Endodermal cell (in vitro differentiated cells): ENCODE results near the gene ADGRB2. TPM values are rescaled to one million over a fixed set of nuclear protein-coding genes. Genes with fewer than 3 reads are reported as not detected.

ENCODE experiments used
- DNase-seq: peaks from one replicate; pipeline ENCODE4 v3.0.0-alpha.2; 2017
- H3K27ac ChIP-seq: 2 replicates; pipeline ENCODE4 v1.5.1; 2013; ENCODE audit warnings: mild to moderate bottlenecking, low read depth, low read length, moderate library complexity
- H3K27me3 ChIP-seq: 2 replicates; pipeline ENCODE4 v1.6.1; 2013; ENCODE audit warnings: mild to moderate bottlenecking, low read length, moderate library complexity; ENCODE audit not compliant: insufficient read depth, control insufficient read depth, poor library complexity, severe bottlenecking
- H3K36me3 ChIP-seq: 2 replicates; pipeline ENCODE4 v1.7.0; 2013; ENCODE audit warnings: mild to moderate bottlenecking, low read length, moderate library complexity; ENCODE audit not compliant: control insufficient read depth, insufficient read depth
- H3K4me1 ChIP-seq: one replicate; pipeline ENCODE4 v1.7.0; 2013; ENCODE audit warnings: low read length; ENCODE audit not compliant: control insufficient read depth, insufficient read depth
- H3K4me3 ChIP-seq: 2 replicates; pipeline ENCODE4 v1.5.1; 2013; ENCODE audit warnings: mild to moderate bottlenecking, low read length, moderate library complexity
- H3K9ac ChIP-seq: 2 replicates; pipeline ENCODE4 v1.6.1; 2013; ENCODE audit warnings: mild to moderate bottlenecking, low read length, moderate library complexity; ENCODE audit not compliant: poor library complexity, severe bottlenecking; ENCODE audit errors: extremely low read depth
- H3K9me3 ChIP-seq: 2 replicates; pipeline ENCODE4 v1.6.1; 2013; ENCODE audit warnings: mild to moderate bottlenecking, low read length, moderate library complexity; ENCODE audit not compliant: control insufficient read depth
- H3K27ac Mint-ChIP-seq: 2 replicates; pipeline ENCODE4 v1.8.0; 2020; ENCODE audit warnings: mixed read lengths
- H3K27me3 Mint-ChIP-seq: 2 replicates; pipeline ENCODE4 v1.8.0; 2021; ENCODE audit warnings: mild to moderate bottlenecking, mixed read lengths; ENCODE audit not compliant: insufficient read depth
- H3K36me3 Mint-ChIP-seq: 2 replicates; pipeline ENCODE4 v1.8.0; 2020; ENCODE audit warnings: low read depth, mixed read lengths
- H3K4me1 Mint-ChIP-seq: 2 replicates; pipeline ENCODE4 v1.8.0; 2020; ENCODE audit warnings: mixed read lengths
- H3K4me3 Mint-ChIP-seq: 2 replicates; pipeline ENCODE4 v1.8.0; 2020; ENCODE audit warnings: mild to moderate bottlenecking, moderate library complexity, mixed read lengths
- H3K9me3 Mint-ChIP-seq: 2 replicates; pipeline ENCODE4 v1.8.0; 2020; ENCODE audit warnings: mild to moderate bottlenecking, mixed read lengths
- WGBS, 2 experiments: methylation state at CpG; one replicate each; pipeline versions ENCODE4 v1.1.5 to v1.1.7; 2013; ENCODE audit warnings: missing lambda C conversion rate in 2 of 2, mixed read lengths in 1 of 2; ENCODE audit not compliant: insufficient coverage in 1 of 2, insufficient read length in 1 of 2; 5-methylcytosine and 5-hydroxymethylcytosine counted together
- total RNA-seq, 2 donors: library from RNA; stranded (reverse); fragmentation: NEBNext Ultra II Directional in 1 of 2; extraction: Animal tissue kit (Norgen Biotek cat#: 25700) in 1 of 2; gene quantifications; 2 replicates in 1 of 2; 3 replicates in 1 of 2; pipeline ENCODE4 v1.2.1, GENCODE V29; 2021
- TF ChIP-seq, protein P1 (sequence below): fragments of 200-600 bp; sonication (generic); conservative IDR thresholded peaks from 2 replicates; pipeline ENCODE4 v1.5.0; 2021; ENCODE audit warnings: antibody characterized with exemption, mild to moderate bottlenecking

The ADGRB2 gene
- total RNA-seq, 2 donors from 2014 or later, result 13.1 to 22.7 TPM

DNA sequence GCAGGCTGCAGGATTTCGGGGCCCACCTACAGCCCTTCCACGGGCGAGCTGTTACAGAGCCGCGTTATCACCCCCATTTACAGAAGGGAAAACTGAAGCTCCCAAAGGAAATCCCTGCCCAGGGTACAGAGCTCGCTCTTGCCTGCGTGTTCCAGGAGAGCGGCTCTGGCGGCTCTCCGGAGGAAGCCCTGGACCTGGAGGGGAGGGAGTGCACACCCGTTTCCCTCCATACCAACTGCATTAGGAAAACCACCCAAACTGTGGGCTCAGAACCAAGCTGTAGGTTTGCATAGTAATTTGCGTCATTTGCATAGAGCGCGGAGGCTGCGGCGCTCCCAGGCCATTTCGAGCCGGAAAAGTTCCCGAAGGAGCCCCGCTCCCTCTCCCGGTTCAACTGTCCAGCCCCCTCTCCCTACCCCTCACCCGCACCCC is 24.7 kb upstream of the ADGRB2 start:
- H3K4me1 Mint-ChIP-seq, result peaks cover 16% of the 10 kb centered on the region
- H3K27ac ChIP-seq, result peak overlapping the region; percentile 83

DNA sequence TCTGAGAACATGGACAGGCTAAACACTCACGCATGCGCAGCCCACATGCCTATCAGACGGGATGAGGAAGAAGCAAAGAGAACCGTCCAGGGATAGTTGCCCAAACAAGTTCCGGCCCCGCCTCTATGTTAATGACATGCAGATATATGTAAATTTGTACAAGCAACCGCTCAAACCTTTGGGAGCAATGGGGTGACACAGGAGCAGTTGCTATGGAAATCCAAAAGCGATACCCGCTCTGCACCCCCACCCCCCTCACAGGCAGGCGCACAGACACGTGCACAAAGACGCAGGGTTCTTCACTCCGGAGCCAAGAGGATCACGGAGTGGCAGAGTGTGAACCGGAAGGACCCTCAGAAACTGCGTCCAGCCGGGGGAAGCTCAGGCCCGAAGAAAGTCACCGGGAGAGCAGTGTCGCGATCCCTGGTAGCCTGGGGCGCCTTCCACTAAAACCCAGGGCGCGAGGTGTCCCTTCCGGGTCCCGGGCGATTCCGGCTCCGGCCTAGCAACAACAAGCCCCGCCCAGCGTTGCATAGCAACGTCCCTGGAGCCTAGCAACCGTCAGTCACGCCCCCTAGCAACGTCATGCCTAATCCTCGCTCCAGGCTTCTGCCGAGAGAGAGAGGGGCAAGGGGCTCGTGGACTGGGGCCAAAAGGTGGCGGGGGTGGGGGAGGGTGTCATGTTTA is 24.1 kb upstream of the ADGRB2 start:
- peak overlapping the region; percentile 90 for H3K4me3 ChIP-seq
- peaks cover 16% of the 10 kb centered on the region for H3K4me1 Mint-ChIP-seq
- peak overlapping the region; percentile 83 for H3K27ac ChIP-seq
- peaks cover 12% of the 10 kb centered on the region for H3K4me1 ChIP-seq
- no peaks in the 10 kb centered on the region for H3K36me3 Mint-ChIP-seq
- peaks cover 6% of the 10 kb centered on the region for H3K27me3 Mint-ChIP-seq
- peak overlapping the region; percentile 95 for H3K27ac Mint-ChIP-seq
- peak; percentile 98 for DNase-seq
- H3K9me3 Mint-ChIP-seq, result no peaks in the 10 kb centered on the region
- no peaks in the 10 kb centered on the region for H3K9me3 ChIP-seq
- TF ChIP-seq, protein P1, sequence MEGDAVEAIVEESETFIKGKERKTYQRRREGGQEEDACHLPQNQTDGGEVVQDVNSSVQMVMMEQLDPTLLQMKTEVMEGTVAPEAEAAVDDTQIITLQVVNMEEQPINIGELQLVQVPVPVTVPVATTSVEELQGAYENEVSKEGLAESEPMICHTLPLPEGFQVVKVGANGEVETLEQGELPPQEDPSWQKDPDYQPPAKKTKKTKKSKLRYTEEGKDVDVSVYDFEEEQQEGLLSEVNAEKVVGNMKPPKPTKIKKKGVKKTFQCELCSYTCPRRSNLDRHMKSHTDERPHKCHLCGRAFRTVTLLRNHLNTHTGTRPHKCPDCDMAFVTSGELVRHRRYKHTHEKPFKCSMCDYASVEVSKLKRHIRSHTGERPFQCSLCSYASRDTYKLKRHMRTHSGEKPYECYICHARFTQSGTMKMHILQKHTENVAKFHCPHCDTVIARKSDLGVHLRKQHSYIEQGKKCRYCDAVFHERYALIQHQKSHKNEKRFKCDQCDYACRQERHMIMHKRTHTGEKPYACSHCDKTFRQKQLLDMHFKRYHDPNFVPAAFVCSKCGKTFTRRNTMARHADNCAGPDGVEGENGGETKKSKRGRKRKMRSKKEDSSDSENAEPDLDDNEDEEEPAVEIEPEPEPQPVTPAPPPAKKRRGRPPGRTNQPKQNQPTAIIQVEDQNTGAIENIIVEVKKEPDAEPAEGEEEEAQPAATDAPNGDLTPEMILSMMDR, result no peak
- peak overlapping the region; percentile 77 for H3K4me3 Mint-ChIP-seq
- H3K27me3 ChIP-seq, result no peaks in the 10 kb centered on the region
- no peaks in the 10 kb centered on the region for H3K36me3 ChIP-seq
- peak overlapping the region; percentile 77 for H3K9ac ChIP-seq
- WGBS, 2 experiments, result 6 to 7% methylated on average over 26 to 39 of the region's 39 CpGs

More for the DNA sequence above, 24.7 kb upstream of the ADGRB2 start:
- TF ChIP-seq, protein P1, result no peak
- DNase-seq, result no peak
- Mint-ChIP-seq H3K9me3 (no peaks in the 10 kb centered on the region), H3K36me3 (no peaks in the 10 kb centered on the region), H3K4me3 (peak overlapping the region; percentile 77), H3K27me3 (peaks cover 6% of the 10 kb centered on the region), H3K27ac (peak overlapping the region; percentile 95)
- WGBS, 2 experiments, result 0% methylated on average over 14 to 22 of the region's 22 CpGs
- no peaks in the 10 kb centered on the region for H3K36me3 ChIP-seq
- H3K9ac ChIP-seq, result peak overlapping the region; percentile 77
- no peaks in the 10 kb centered on the region for H3K27me3 ChIP-seq
- peaks cover 12% of the 10 kb centered on the region for H3K4me1 ChIP-seq
- no peaks in the 10 kb centered on the region for H3K9me3 ChIP-seq
- peak overlapping the region; percentile 90 for H3K4me3 ChIP-seq

DNA sequence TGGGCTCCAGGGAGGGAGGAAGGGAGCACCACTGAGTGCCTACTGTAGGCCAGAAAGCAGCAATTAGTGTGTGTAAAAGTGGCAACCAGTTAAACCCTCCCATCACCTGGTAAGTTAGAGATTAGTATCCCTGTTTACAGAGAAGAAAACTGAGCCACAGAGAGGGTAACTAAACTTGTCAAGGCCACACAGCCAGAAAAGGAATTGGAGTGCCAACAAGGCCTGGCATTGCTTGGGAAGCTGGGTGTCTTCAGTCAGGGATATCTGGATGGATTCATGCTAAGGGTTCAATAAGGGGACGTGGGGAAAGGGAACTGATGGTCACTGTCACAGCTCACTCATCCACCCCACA is 23.6 kb upstream of the ADGRB2 start:
- no peak overlapping the region for H3K9ac ChIP-seq
- peaks cover 15% of the 10 kb centered on the region for H3K4me1 ChIP-seq
- Mint-ChIP-seq H3K36me3 (no peaks in the 10 kb centered on the region), H3K4me1 (peaks cover 21% of the 10 kb centered on the region), H3K27me3 (peaks cover 6% of the 10 kb centered on the region), H3K9me3 (no peaks in the 10 kb centered on the region), H3K27ac (peak overlapping the region; percentile 95), H3K4me3 (peak overlapping the region; percentile 77)
- no peak overlapping the region for H3K27ac ChIP-seq
- WGBS, 2 experiments, result 89% methylated on average over 1 of the region's 1 CpG; no CpG with 5 or more reads in 1 of the 2 experiments
- H3K36me3 ChIP-seq, result no peaks in the 10 kb centered on the region
- no peaks in the 10 kb centered on the region for H3K9me3 ChIP-seq
- no peak for DNase-seq
- TF ChIP-seq, protein P1, result no peak
- no peaks in the 10 kb centered on the region for H3K27me3 ChIP-seq
- peak overlapping the region; percentile 90 for H3K4me3 ChIP-seq
